ENCODE results near the gene CPNE9. TPM values are rescaled to one million over a fixed set of nuclear protein-coding genes. Genes with fewer than 3 reads are reported as not detected.

Gene CPNE9
- total and polyA plus RNA-seq, 2 of the 13 experiments (the other 11 are each of a cell fraction or from before 2014, with no cell fraction given), result 0.20 TPM; not detected in 1

DNA sequence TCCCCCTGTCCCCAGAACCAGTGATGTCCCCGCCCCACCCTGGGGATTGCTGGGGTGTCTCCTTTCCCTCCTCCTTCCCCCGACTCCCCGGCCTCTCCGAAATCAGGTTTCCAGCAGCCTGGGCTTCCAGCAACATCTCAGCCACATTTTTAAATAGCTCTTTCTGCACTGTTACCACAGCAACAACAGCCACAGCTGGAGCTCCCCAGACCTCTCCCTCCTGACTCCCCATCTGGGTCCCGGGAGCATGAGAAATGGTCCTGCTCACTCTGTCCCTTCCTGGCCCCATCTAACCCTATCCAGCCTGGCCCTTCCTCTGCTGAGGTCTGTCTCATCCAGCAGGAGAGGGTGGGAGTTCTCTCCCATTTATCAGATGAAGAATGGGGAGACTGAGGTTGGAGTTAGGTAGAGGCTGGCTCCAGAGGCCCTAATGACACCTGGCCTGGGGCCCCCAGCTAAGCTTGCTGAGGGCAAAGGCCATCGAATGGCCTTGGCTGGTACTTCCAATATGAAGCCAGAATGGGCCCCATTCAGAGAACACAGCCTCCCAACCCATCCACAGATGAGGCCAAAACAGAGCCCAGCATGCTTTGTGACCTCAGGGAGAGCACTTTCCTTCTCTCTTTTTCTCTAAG lies 64.6 kb downstream of the CPNE9 start (continued):
- TF ChIP-seq SP140L (CRISPR knock-in tag; IDR thresholded peaks at IDR 0.05; ENCODE audit: borderline replicate concordance) (no peak), EZH2 (conservative IDR thresholded peaks at IDR 0.05; ENCODE audit: low read depth, low read length) (no peak), ZNF839 (CRISPR knock-in tag; IDR thresholded peaks at IDR 0.05; ENCODE audit: borderline replicate concordance) (no peak), ZNF629 (CRISPR knock-in tag; conservative IDR thresholded peaks at IDR 0.05) (peak; percentile 97), ZNF547 (CRISPR knock-in tag; IDR thresholded peaks at IDR 0.05) (no peak), TIGD3 (CRISPR knock-in tag; IDR thresholded peaks at IDR 0.05; ENCODE audit: borderline replicate concordance) (no peak), ZBTB7B (CRISPR knock-in tag; IDR thresholded peaks at IDR 0.05) (no peak), ZNF276 (CRISPR knock-in tag; IDR thresholded peaks at IDR 0.05; ENCODE audit: low read depth) (no peak), NKX3-1 (CRISPR knock-in tag; IDR thresholded peaks at IDR 0.05) (no peak), ZMYM4 (CRISPR knock-in tag; IDR thresholded peaks at IDR 0.05) (peak; percentile 54), ZMYM3 (CRISPR knock-in tag; IDR thresholded peaks at IDR 0.05) (peak; percentile 91), ZIK1 (CRISPR knock-in tag; IDR thresholded peaks at IDR 0.05; ENCODE audit: borderline replicate concordance, low read depth) (no peak), TCF7L2 (IDR thresholded peaks at IDR 0.05; ENCODE audit: low read depth, low read length) (no peak), FOSL2 (CRISPR knock-in tag; IDR thresholded peaks at IDR 0.05) (peak; percentile 9; the same call in 1 of the 2 replicates), MED1 (CRISPR knock-in tag; IDR thresholded peaks at IDR 0.05) (0 out of 2 replicates have a peak, but pooled peaks have one; percentile 14), ZFP90 (CRISPR knock-in tag; IDR thresholded peaks at IDR 0.05; ENCODE audit: borderline replicate concordance) (no peak), MBNL3 (CRISPR knock-in tag; conservative IDR thresholded peaks at IDR 0.05) (no peak), ZNF713 (CRISPR knock-in tag; IDR thresholded peaks at IDR 0.05) (no peak), ZNF572 (CRISPR knock-in tag; IDR thresholded peaks at IDR 0.05) (no peak), HIVEP1 (CRISPR knock-in tag; IDR thresholded peaks at IDR 0.05) (no peak), NR2F1 (CRISPR knock-in tag; IDR thresholded peaks at IDR 0.05) (peak in 1 of 2 experiments; percentile 61; a peak in 1 of 4 replicates), MEIS2 (CRISPR knock-in tag; IDR thresholded peaks at IDR 0.05) (no peak)
- TF ChIP-seq, protein P1, sequence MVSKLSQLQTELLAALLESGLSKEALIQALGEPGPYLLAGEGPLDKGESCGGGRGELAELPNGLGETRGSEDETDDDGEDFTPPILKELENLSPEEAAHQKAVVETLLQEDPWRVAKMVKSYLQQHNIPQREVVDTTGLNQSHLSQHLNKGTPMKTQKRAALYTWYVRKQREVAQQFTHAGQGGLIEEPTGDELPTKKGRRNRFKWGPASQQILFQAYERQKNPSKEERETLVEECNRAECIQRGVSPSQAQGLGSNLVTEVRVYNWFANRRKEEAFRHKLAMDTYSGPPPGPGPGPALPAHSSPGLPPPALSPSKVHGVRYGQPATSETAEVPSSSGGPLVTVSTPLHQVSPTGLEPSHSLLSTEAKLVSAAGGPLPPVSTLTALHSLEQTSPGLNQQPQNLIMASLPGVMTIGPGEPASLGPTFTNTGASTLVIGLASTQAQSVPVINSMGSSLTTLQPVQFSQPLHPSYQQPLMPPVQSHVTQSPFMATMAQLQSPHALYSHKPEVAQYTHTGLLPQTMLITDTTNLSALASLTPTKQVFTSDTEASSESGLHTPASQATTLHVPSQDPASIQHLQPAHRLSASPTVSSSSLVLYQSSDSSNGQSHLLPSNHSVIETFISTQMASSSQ (IDR thresholded peaks at IDR 0.05; ENCODE audit: low read depth), result no peak
- TF ChIP-seq, protein P1 (CRISPR knock-in tag; IDR thresholded peaks at IDR 0.05; ENCODE audit: borderline replicate concordance), result no peak

Data from HepG2 (cell line).